GM19324 (cell line): ENCODE results near the gene CAST.

Experiments used
- ATAC-seq: cut with Tn5 transposase; IDR thresholded peaks from one replicate; pipeline ENCODE4 v1.9.1; 2021; ENCODE audit warnings: mild to moderate bottlenecking, moderate library complexity; ENCODE audit not compliant: unreplicated experiment, low FRiP score

CAST gene

GRCh38 chr5:96706433-96707111 is 44.4 kb downstream of the CAST start:
- no peak for ATAC-seq

- ATAC-seq, result no peak
Measured at GRCh38 chr5:96708600-96708999, 46.4 kb downstream of the CAST start.

GRCh38 chr5:96709152-96709821 is 47.1 kb downstream of the CAST start:
- no peak for ATAC-seq

- no peak for ATAC-seq
Measured at GRCh38 chr5:96712100-96712746, 50.0 kb downstream of the CAST start.

GRCh38 chr5:96714450-96714849 is 52.3 kb downstream of the CAST start:
- no peak for ATAC-seq

- ATAC-seq, result no peak
Measured at GRCh38 chr5:96714951-96715451, 52.8 kb downstream of the CAST start.

GRCh38 chr5:96716007-96716406 is 53.8 kb downstream of the CAST start:
- no peak for ATAC-seq

GRCh38 chr5:96716716-96717115 is 54.5 kb downstream of the CAST start:
- ATAC-seq, result no peak

- ATAC-seq, result no peak
Measured at GRCh38 chr5:96717874-96718273, 55.7 kb downstream of the CAST start.

- ATAC-seq, result no peak
Measured at GRCh38 chr5:96718635-96719077, 56.5 kb downstream of the CAST start.

GRCh38 chr5:96720408-96720807 is 58.2 kb downstream of the CAST start:
- no peak for ATAC-seq

- no peak for ATAC-seq
Measured at GRCh38 chr5:96721351-96721977, 59.3 kb downstream of the CAST start.

GRCh38 chr5:96725257-96725656 is 63.1 kb downstream of the CAST start:
- no peak for ATAC-seq

- no peak for ATAC-seq
Measured at GRCh38 chr5:96726802-96727201, 64.6 kb downstream of the CAST start.

- ATAC-seq, result no peak
Measured at GRCh38 chr5:96729156-96729555, 67.0 kb downstream of the CAST start.

GRCh38 chr5:96730586-96730985 is 68.4 kb downstream of the CAST start:
- ATAC-seq, result no peak

- no peak for ATAC-seq
Measured at GRCh38 chr5:96733771-96734500, 71.8 kb downstream of the CAST start.

- ATAC-seq, result no peak
Measured at GRCh38 chr5:96734871-96735325, 72.7 kb downstream of the CAST start.

GRCh38 chr5:96736937-96737336 is 74.8 kb downstream of the CAST start:
- ATAC-seq, result no peak

- ATAC-seq, result no peak
Measured at GRCh38 chr5:96741106-96741505, 78.9 kb downstream of the CAST start.
